Measurements from ENCODE around the gene YKT6.

DNA sequence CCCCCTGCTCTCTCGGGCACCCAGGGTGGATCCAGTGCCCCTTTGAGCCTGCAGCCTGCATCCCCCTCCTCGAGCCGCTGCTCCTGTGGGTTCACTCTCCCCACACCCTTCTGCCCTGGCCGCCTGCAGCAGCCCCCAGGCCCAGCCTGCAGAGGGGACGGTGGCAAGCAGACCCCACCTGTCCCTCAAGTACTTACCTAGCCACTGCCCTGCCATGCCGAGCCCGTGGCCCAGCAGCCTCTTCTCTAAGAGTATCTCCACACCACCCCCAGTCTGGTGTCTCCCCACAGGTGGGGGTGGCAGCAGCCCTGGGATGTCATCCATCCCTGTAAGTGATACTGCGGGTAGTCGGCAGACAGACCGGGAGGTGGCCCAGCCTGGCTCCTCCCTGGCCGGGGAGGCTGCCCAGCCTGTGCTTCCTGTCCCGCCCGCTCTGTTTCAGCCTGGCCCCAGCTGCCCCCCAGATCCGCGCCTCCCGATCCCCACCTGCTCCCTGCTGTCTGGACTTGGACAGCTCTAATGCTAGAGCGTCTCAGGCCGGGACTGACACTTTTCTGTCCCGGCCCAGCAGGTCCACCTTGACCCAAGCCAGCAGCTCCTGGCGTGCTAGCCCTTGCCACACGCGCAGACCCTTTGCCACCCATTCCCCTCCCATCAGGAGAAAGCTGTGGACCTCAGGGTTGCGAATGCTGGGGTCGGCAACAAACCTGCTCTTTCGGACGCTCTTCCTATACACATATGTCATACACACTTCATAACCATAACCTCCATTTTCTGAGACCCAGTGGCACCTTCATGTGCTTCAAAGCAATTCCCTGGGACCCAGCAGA lies 25.0 kb downstream of the YKT6 start:
- TF ChIP-seq, protein P1, sequence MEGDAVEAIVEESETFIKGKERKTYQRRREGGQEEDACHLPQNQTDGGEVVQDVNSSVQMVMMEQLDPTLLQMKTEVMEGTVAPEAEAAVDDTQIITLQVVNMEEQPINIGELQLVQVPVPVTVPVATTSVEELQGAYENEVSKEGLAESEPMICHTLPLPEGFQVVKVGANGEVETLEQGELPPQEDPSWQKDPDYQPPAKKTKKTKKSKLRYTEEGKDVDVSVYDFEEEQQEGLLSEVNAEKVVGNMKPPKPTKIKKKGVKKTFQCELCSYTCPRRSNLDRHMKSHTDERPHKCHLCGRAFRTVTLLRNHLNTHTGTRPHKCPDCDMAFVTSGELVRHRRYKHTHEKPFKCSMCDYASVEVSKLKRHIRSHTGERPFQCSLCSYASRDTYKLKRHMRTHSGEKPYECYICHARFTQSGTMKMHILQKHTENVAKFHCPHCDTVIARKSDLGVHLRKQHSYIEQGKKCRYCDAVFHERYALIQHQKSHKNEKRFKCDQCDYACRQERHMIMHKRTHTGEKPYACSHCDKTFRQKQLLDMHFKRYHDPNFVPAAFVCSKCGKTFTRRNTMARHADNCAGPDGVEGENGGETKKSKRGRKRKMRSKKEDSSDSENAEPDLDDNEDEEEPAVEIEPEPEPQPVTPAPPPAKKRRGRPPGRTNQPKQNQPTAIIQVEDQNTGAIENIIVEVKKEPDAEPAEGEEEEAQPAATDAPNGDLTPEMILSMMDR (IDR thresholded peaks at IDR 0.05; ENCODE audit: extremely low read depth in 1 of 2, insufficient read depth in 1 of 2, low read depth in 1 of 2, low read length in 2 of 2): no peak
- no peak for TF ChIP-seq EZH2 (IDR thresholded peaks at IDR 0.05; ENCODE audit: borderline replicate concordance, low read depth, low read length, severe bottlenecking)
- no peak for TF ChIP-seq JUN (IDR thresholded peaks at IDR 0.05; ENCODE audit: borderline replicate concordance, insufficient read depth, insufficient read length, low read depth)
- TF ChIP-seq POLR2A (IDR thresholded peaks at IDR 0.05; ENCODE audit: low read depth, low read length): no peak
- no peak for TF ChIP-seq MYC (IDR thresholded peaks at IDR 0.05; ENCODE audit: low read depth, low read length)
- TF ChIP-seq POLR2AphosphoS5 (IDR thresholded peaks at IDR 0.05; ENCODE audit: insufficient read depth, low read depth, low read length): no peak
- TF ChIP-seq, protein P2, sequence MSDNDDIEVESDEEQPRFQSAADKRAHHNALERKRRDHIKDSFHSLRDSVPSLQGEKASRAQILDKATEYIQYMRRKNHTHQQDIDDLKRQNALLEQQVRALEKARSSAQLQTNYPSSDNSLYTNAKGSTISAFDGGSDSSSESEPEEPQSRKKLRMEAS (IDR thresholded peaks at IDR 0.05; ENCODE audit: insufficient read depth, insufficient read length): no peak
- TF ChIP-seq GATA2 (IDR thresholded peaks at IDR 0.05; ENCODE audit: insufficient read depth, insufficient read length, low read depth, low read length): no peak
- no peak for TF ChIP-seq FOS (IDR thresholded peaks at IDR 0.05; ENCODE audit: borderline replicate concordance, insufficient read depth, low read length)

All from endothelial cell of umbilical vein (primary cell).